ENCODE results near the gene ETFDH.

Gene ETFDH

GRCh38 chr4:158756588-158756987 is 84.5 kb downstream of the ETFDH start:
- no peak for DNase-seq

DNA sequence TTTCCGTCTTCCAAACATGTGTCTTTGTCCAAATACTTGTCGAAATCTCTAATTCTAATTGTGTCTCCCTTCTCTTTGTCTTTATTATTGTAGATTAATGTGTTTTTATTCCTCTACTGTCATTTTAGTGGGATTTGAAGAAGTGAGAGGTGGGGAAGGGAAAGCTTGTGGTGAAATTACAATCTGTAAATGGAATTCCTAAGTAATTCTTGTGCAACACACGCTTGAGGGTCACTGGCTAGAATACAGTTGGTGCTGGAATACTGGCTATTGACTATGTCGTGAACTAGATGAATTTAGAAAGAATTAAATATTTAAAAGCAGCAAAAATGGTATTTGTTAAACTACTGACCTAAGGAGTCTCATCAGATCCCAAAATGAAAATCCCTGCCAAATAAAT is 86.0 kb downstream of the ETFDH start:
- DNase-seq, result no peak

GRCh38 chr4:158758703-158759102 is 86.6 kb downstream of the ETFDH start:
- DNase-seq, result no peak
